CD14-positive monocyte (primary cell): Measurements from ENCODE around the gene PIGL. TPM values are rescaled to one million over a fixed set of nuclear protein-coding genes. Genes with fewer than 3 reads are reported as not detected.
A peak's percentile ranks its signal among the peaks of the same experiment; 100 is the strongest.

ENCODE experiments used
- DNase-seq, 3 donors: peaks; one replicate each; pipeline ENCODE4 v3.0.0-alpha.2; 2011 to 2022
- H2AFZ ChIP-seq: 2 replicates; pipeline ENCODE4 v1.6.0; 2012; ENCODE audit warnings: mild to moderate bottlenecking, low read depth, low read length, inconsistent platforms; ENCODE audit not compliant: insufficient read depth, poor library complexity, severe bottlenecking
- H3K27ac ChIP-seq, 2 donors: 1 replicate in 1 of 2; 2 replicates in 1 of 2; pipeline ENCODE4 v1.5.1; 2012 to 2013; ENCODE audit warnings: low read length in 2 of 2, control low read depth in 1 of 2, inconsistent platforms in 1 of 2, low read depth in 1 of 2, mild to moderate bottlenecking in 1 of 2
- H3K27me3 ChIP-seq, 2 donors: one replicate each; pipeline versions ENCODE4 v1.6.0 to v1.6.1; 2011 to 2013; ENCODE audit warnings: low read length in 2 of 2; ENCODE audit not compliant: control insufficient read depth in 2 of 2, insufficient read depth in 2 of 2
- H3K36me3 ChIP-seq, 2 donors: replicated peaks in 1 of 2; 1 replicate in 1 of 2; 2 replicates in 1 of 2; pipeline versions ENCODE4 v1.5.1 to v1.6.1; 2012 to 2013; ENCODE audit warnings: low read length in 2 of 2, control low read depth in 1 of 2, inconsistent platforms in 1 of 2, mild to moderate bottlenecking in 1 of 2; ENCODE audit not compliant: insufficient read depth in 2 of 2, control insufficient read depth in 1 of 2
- H3K4me1 ChIP-seq, 2 donors: 1 replicate in 1 of 2; 2 replicates in 1 of 2; pipeline versions ENCODE4 v1.5.1 to v1.6.1; 2012 to 2013; ENCODE audit warnings: low read length in 2 of 2, control low read depth in 1 of 2, inconsistent platforms in 1 of 2, mild to moderate bottlenecking in 1 of 2, moderate library complexity in 1 of 2; ENCODE audit not compliant: insufficient read depth in 2 of 2, control insufficient read depth in 1 of 2
- H3K4me2 ChIP-seq: replicated peaks from 2 replicates; pipeline ENCODE3; 2012; ENCODE audit warnings: low read length, moderate library complexity, mild to moderate bottlenecking; ENCODE audit not compliant: poor library complexity, severe bottlenecking; ENCODE audit errors: extremely low read depth
- H3K4me3 ChIP-seq, 3 experiments: fragments of 200-600 bp in 1 of 3; sonication (generic) in 1 of 3; replicated peaks in 1 of 3; 1 replicate in 2 of 3; 2 replicates in 1 of 3; pipeline ENCODE4 v1.5.1; 2011 to 2013; ENCODE audit warnings: low read length in 3 of 3, mild to moderate bottlenecking in 3 of 3, control low read depth in 2 of 3, low read depth in 2 of 3, inconsistent platforms in 1 of 3, moderate library complexity in 1 of 3
- H3K79me2 ChIP-seq: 2 replicates; pipeline ENCODE4 v1.6.0; 2012; ENCODE audit warnings: mild to moderate bottlenecking, control low read depth, inconsistent platforms, low read length, moderate library complexity; ENCODE audit not compliant: insufficient read depth
- H3K9ac ChIP-seq: 2 replicates; pipeline ENCODE4 v1.6.0; 2017; ENCODE audit warnings: low read length, mild to moderate bottlenecking; ENCODE audit not compliant: insufficient read depth, poor library complexity, severe bottlenecking
- H3K9me3 ChIP-seq, 2 donors: replicated peaks in 1 of 2; 1 replicate in 1 of 2; 2 replicates in 1 of 2; pipeline versions ENCODE4 v1.5.1 to v1.6.1; 2012 to 2013; ENCODE audit warnings: low read length in 2 of 2, control low read depth in 1 of 2; ENCODE audit not compliant: control insufficient read depth in 1 of 2, insufficient read depth in 1 of 2
- H4K20me1 ChIP-seq: 2 replicates; pipeline ENCODE4 v1.6.0; 2012; ENCODE audit warnings: mild to moderate bottlenecking, low read length, control low read depth, moderate library complexity; ENCODE audit not compliant: insufficient read depth
- H3K27ac Mint-ChIP-seq, 7 donors: one replicate each; pipeline ENCODE4 v1.8.0; 2020; ENCODE audit warnings: mild to moderate bottlenecking in 7 of 7, mixed read lengths in 7 of 7, moderate library complexity in 6 of 7, inconsistent platforms in 2 of 7
- H3K27me3 Mint-ChIP-seq, 3 donors: one replicate each; pipeline ENCODE4 v1.8.0; 2021 to 2022; ENCODE audit warnings: low read depth in 3 of 3, mild to moderate bottlenecking in 3 of 3, mixed read lengths in 3 of 3, moderate library complexity in 3 of 3, inconsistent platforms in 1 of 3
- H3K36me3 Mint-ChIP-seq, 2 donors: one replicate each; pipeline ENCODE4 v1.8.0; 2020; ENCODE audit warnings: mixed read lengths in 2 of 2, inconsistent platforms in 1 of 2, mild to moderate bottlenecking in 1 of 2
- H3K4me1 Mint-ChIP-seq: one replicate; pipeline ENCODE4 v1.8.0; 2020; ENCODE audit warnings: mild to moderate bottlenecking, mixed read lengths
- H3K4me3 Mint-ChIP-seq, 2 donors: one replicate each; pipeline ENCODE4 v1.8.0; 2020; ENCODE audit warnings: mild to moderate bottlenecking in 2 of 2, mixed read lengths in 2 of 2, moderate library complexity in 1 of 2
- H3K9me3 Mint-ChIP-seq, 7 donors: one replicate each; pipeline ENCODE4 v1.8.0; 2020 to 2022; ENCODE audit warnings: mixed read lengths in 7 of 7, mild to moderate bottlenecking in 6 of 7, moderate library complexity in 6 of 7, inconsistent platforms in 2 of 7
- CTCF ChIP-seq: fragments of 200-600 bp; IDR thresholded peaks from one replicate; pipeline ENCODE4 v1.8.0; 2022; ENCODE audit warnings: antibody characterized with exemption, mild to moderate bottlenecking
- WGBS: methylation state at CpG from one replicate; pipeline ENCODE4 v1.1.5; 2013; ENCODE audit warnings: missing lambda C conversion rate; ENCODE audit not compliant: insufficient coverage; 5-methylcytosine and 5-hydroxymethylcytosine counted together
- intact Hi-C, 2 donors: fragments of 100-400 bp; cut with micrococcal nuclease; formaldehyde crosslinking; loops; one replicate each; pipeline versions ENCODE4 v1.15.0 to v1.15.1; 2023
- polyA plus RNA-seq, 3 donors: library from polyadenylated mRNA; depleted of rRNA in 1 of 3; unstranded in 2 of 3; stranded (reverse) in 1 of 3; fragments of 300-500 nt in 2 of 3; fragments of >200 nt in 1 of 3; fragmentation: Illumina TruSeq in 2 of 3; gene quantifications; 1 replicate in 2 of 3; 2 replicates in 1 of 3; pipeline ENCODE4 v1.2.3, GENCODE V29; 2012 to 2021

Gene PIGL
- polyA plus RNA-seq, 3 donors = 3.6 to 44.2 (median 4.0) TPM

GRCh38 chr17:16187642-16188041 is 29.4 kb upstream of the PIGL start:
- Histone ChIP-seq H3K4me2 (no peak overlapping the region), H3K4me1 (no peaks in the 10 kb centered on the region), H3K9ac (no peak overlapping the region), H3K36me3 (peaks cover 57 to 88% of the 10 kb centered on the region in 2 donors), H4K20me1 (peaks cover 94% of the 10 kb centered on the region), H3K9me3 (no peaks in the 10 kb centered on the region), H3K27ac (no peak overlapping the region), H3K27me3 (no peaks in the 10 kb centered on the region), H3K79me2 (peaks cover 94% of the 10 kb centered on the region), H2AFZ (no peak overlapping the region), H3K4me3 (no peak overlapping the region)
- WGBS = no CpG with 5 or more reads among the region's 5 CpGs
- no peak for DNase-seq
- Mint-ChIP-seq H3K9me3 (peaks cover 0 to 2% (median 0%) of the 10 kb centered on the region in 7 donors), H3K27me3 (no peaks in the 10 kb centered on the region), H3K36me3 (peaks cover 69 to 88% of the 10 kb centered on the region in 2 donors), H3K4me1 (peaks cover 1% of the 10 kb centered on the region), H3K4me3 (no peak overlapping the region), H3K27ac (peak overlapping the region in 1 of 7 donors; percentile 36)
- no peak for TF ChIP-seq CTCF
- intact Hi-C loops = no loop called here

GRCh38 chr17:16189791-16190348 is 27.1 kb upstream of the PIGL start:
- Histone ChIP-seq H3K4me2 (no peak overlapping the region), H3K27ac (no peak overlapping the region), H4K20me1 (peaks cover 81% of the 10 kb centered on the region), H3K4me1 (no peaks in the 10 kb centered on the region), H3K9me3 (no peaks in the 10 kb centered on the region), H3K79me2 (peaks cover 74% of the 10 kb centered on the region), H3K36me3 (peaks cover 62 to 84% of the 10 kb centered on the region in 2 donors), H3K27me3 (no peaks in the 10 kb centered on the region), H3K4me3 (no peak overlapping the region), H3K9ac (no peak overlapping the region), H2AFZ (no peak overlapping the region)
- H3K27ac Mint-ChIP-seq = peak overlapping the region in 1 of 7 donors; percentile 53
- peaks cover 0 to 2% (median 0%) of the 10 kb centered on the region in 7 donors for H3K9me3 Mint-ChIP-seq
- no peak for DNase-seq
- WGBS = 100% methylated on average over 2 of the region's 3 CpGs
- H3K36me3 Mint-ChIP-seq = peaks cover 70 to 87% of the 10 kb centered on the region in 2 donors
- H3K4me1 Mint-ChIP-seq = no peaks in the 10 kb centered on the region
- no peak overlapping the region for H3K4me3 Mint-ChIP-seq
- H3K27me3 Mint-ChIP-seq = no peaks in the 10 kb centered on the region
- TF ChIP-seq CTCF = no peak
- intact Hi-C loops = no loop called here
